Kidney capillary endothelial cell (primary cell): ENCODE data around the gene NISCH.

Source experiments
- DNase-seq: peaks from one replicate; pipeline ENCODE4 v3.0.0-alpha.2; 2018; ENCODE audit warnings: low spot score

NISCH gene

DNA sequence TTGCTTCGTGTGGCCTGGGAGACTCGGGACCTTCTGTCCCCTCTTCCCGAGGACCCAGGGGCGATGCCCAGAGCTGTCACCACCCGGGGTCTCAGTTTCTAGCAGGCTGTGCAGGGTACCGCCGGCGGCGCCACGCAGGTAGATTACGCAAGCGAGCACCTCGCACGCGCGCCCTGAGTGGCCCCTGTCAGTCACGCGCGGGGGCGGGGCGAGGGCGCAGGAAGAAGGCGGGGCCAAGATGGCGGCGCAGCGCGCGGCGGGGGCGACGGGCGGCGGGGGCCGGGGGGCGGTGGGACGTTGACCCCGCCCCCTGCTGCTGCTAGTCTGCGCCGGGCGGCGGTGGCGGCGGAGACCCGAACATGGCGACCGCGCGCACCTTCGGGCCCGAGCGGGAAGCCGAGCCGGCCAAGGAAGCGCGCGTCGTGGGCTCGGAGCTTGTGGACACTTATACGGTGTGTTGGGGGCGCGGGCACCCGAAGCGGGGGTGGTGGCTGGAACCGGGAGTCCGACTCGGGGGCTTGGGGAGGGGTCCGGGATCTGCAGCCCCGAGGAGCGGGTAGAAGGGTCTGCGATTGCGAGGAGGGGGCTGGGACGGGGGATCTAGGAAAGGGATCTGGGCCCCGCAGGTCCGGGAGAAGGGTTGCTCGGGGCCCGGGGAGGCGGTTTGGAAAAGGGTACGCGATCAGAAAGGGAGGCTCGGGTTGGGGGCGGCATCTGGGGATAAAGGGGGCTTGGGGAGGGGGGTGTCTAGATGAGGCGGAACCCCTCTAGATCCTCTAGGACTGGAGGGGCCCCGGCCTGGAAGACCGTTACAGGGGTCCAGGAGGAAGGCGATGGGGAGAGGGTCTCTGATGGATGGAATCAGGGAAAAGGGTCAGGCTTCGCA is at the start of gene NISCH:
Gene NISCH (plus strand): TSS at position 322 of the 886 bp plus-strand sequence. CDS start 38 bp downstream, at position 360.
- peak; percentile 70 for DNase-seq

DNA sequence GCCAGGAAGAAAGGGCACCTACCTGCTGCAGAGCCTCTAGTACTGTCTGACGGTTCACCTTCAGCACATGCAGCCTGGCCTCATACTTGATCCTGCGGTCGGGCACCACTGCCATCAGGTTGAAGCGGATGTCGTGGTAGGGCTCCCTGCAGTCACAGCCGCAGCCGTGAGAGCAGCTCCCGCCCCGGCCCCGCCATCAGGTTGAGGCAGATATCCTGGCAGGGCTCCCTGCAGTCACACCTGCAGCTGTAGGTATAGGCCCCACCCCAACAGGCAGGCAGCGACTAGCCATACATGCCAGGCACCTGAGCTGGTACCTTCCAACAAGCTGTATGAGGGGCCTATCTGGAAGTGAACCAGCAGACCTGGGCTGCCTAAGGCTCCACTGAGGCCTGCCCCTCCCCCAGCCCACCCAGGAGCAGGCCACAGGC is 49.2 kb upstream of the NISCH start:
- no peak for DNase-seq

DNA sequence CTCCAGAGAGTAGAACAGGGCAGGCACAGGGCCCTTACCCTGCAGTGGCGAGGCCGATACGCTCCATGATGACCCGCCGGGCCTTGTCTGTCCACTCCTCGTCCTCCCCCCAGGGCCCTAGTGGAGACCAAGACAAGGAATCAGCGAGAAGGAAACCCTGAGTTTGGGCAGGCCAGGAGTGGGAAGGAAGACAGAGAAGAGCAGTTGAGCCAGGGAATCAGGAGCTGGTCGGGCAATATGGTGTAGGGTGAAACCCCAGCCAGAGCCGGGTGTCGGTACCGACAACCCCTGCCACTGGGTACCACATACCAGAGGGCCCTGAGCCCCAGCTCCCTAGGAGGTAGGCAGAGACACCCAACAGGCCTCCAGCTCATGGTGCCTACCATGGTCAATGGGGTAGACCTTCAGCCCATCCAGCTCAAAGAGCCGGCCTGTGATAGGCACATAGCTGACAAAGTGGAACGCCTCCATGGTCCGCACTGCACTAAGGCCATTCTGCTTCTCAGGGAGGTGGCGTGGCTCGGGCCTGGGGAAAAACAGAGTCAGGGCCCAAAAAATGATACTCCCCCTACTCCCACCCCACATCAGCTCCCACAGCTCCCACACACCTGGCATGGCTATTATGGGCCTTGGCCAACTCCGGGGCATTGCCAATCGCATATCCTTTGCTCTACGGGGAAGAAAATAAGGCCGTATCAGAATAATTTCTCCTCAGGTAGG is 48.5 kb upstream of the NISCH start:
- no peak for DNase-seq

DNA sequence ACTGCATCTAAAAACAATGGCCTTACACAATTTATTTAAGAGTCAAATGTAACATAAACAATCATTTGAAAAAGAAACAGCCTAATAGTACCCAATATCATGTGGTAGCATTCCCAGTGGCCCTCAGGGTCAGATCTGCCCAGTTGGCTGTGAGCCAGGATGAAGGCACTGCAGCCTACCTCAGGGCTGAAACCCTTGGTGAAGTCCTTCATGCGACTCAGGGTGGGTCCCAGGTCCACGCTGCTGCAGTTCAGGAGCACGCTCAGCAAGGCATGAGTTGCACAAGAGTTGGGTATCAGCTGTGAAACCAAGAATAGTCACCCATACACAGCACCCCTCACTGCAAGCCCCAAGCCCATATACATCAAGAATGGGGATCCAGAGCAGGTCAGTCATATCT is 47.6 kb upstream of the NISCH start:
- DNase-seq, result no peak

DNA sequence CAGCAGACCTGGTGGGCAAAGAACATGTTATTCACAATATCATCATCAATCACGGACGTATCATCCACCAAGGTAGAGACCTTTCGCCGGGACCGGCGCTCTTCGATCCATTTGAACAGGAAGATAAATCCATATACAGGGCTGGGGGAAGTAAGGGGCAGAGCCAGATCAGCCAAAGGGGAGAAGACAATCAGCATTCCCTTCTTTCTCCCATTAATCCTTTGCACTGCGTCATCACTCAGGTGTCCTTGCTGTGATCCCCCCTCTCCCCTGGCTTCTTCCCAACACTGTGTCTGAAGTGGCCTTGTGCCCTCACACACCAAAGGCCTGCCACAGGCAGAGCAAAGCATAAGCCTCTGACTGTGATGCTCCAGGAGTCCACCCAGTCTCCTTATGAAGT is 46.9 kb upstream of the NISCH start:
- no peak for DNase-seq

DNA sequence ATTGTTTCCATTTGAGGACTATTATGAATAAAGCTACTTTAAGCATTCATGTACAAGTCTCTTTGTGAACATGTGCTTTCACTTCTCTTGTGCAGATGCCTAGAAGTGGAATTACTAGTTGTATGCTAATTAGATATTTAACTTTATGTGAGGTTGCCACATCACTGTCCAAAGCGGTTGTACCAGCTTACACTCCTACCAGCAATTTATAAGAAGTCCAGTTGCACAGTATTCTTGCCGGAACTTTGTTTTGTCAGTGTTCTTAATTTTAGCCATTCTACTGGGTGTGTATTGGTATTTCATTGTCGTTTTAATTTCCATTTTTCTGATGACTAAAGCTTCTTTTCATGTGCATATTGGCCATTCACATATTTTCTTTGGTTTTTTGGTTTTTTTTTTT is 39.6 kb upstream of the NISCH start:
- no peak for DNase-seq

DNA sequence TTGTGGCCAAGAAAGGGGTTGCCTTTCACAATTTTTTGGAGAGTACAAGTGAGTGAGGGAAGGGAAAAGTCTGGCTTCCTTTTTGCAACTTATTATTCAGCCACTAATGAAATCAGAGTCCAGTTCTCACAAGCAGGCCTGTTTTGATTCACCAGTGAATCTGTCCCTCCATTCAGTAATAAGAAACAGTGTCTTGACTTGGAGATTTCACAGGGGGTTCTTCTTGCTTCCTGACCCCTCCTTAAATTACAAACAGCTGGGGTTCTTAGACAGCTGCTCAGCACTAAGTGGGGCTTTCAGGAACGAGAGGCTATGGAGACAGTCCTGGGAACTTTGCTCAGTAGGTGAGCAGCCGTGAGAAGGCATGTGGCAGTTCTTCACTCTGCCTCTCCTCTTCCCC is 35.0 kb upstream of the NISCH start:
- DNase-seq, result no peak

DNA sequence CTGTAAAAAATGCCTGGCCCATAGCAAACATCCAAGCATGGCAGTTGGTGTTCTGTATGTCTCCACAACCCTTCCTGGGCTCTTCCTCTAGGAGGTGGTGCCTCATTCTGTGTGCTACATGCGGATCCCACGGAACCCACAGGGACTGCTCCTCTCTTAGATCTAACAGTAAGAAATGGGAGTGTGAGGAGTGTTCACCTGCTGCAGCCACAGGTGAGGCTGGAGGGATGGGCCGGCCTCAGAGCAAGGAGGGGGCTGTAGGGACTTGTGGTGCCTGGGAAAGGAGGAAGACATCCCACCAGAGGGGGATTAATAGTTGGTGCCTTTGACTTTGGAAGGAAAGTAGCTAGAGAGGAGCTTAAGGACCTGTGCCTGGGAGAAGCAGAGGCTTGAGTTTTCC is 32.7 kb upstream of the NISCH start:
- no peak for DNase-seq

DNA sequence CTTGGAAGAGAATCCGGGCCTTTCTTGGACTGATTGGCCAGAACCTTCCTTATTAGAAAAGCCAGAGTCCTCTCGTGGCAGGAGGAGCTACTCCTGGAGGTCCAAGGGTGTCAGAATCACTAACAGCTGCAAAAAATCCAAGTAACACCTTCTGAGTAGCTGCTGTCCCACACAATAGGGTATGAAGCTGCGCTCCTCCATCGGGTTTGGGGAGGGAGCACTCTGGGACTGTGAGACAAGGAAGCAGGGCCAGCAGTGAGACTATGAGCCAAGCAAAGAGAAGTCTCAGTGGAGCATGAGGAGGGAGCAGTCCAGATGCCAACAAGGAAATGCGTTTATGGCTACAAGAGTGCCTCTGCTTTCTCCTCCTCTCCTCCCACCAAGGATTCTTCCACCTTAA is 32.2 kb upstream of the NISCH start:
- no peak for DNase-seq

DNA sequence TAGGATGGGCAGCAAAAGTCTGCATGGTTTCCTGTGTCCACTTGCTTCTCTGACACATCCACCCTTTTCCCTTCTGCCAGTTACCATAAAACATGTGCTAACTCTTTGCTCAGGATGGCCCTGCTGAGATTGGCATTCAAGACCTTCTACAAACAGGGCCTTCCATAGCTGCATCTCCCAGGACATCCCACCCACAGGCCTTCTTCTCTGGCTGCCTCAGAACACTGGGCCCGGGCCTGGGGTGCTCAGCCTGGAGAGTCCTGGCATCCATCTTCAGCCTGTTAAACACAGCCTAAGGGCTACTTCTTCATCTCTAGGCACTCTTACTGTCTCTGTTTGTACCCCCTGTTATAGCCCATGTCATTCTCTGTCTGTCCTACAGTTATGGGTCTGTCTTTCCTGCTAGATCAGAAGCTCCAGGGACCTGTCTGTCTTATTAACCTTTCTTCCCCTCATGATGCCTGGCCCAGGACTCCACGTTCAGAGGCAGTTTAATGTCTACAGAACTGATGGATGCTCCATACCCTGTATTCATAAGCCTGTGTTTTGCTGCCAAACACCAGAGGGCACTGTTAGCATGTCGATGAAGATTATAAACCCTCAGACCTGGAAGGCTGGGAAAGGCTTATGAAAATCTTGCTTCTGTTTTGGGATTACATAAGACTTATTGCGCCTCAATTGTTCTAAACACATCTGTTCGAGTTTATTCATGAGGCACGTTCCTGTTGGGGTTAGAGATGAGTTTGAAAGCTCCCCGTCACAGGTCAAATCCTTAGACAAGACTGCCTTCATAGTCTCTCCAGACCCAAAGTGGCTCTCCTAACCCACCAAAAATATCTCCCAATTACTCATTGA is 27.0 kb upstream of the NISCH start:
- DNase-seq, result peak; percentile 80

DNA sequence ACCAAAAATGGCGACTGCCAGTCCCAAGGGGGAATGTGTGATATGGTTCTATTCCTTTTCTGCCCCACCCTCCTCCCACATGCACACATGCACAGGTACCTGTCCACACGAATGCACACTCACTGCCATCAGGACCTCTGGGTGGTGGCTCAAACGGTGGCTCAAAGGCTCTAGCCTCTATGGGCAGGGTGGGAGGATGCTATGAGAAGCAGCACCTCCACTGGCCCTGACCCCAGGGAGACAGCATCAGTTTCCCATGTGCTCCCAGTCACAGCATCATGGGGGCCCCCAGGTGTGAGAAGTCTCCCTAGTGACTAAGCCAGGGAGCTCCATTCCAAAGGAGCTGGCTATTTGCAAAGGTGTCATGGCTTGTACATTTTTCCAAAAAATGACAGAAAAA is 26.4 kb upstream of the NISCH start:
- DNase-seq, result no peak

DNA sequence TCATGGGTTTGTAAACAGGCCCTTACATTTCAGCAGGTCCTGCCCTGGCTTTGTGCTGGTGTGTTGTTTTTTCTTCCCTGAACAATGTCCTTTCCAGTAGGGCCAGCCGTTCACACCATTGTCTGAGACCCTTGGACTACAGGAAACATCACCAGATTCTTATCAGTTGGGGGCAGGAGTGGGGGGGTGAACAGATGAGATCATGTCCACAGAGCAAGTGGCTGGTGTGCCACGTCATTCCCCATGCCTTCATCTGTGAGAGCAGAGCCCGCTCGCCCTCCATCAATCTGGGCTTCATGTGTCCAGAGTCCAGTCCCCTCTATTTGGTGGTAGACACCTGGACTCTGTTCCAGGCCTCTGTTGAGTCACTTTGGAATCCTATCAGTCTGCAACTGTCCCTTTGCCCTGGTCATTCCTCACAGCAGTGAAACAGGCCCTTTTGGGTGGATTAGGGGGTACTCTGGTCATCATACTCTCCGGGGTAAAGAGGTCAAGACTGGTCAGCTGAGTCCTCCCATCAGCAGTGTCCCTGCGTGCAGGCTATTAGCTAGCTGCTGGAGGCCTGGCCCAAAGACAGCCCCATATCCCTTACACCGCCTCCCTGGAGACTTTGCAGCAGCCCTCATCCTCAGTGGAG is 25.5 kb upstream of the NISCH start:
- DNase-seq, result peak; percentile 92

DNA sequence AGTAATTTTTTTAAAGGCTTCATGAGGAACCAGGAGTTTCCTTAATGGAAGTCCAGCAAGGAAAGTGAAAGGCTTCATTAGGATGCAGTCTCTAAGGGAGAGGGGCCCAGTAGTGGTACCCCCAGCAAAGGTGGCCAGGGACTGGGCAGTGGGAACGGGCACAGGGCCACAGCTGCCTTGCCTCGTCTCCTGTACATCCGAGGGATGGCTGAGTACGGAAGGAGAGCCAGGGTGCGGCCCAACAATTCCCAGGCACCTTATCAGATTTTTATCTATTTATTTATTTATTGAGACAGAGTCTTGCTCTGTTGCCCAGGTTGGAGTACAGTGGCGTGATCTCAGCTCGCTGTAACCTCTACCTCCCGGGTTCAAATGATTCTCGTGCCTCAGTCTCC is 25.0 kb upstream of the NISCH start:
- DNase-seq, result no peak

DNA sequence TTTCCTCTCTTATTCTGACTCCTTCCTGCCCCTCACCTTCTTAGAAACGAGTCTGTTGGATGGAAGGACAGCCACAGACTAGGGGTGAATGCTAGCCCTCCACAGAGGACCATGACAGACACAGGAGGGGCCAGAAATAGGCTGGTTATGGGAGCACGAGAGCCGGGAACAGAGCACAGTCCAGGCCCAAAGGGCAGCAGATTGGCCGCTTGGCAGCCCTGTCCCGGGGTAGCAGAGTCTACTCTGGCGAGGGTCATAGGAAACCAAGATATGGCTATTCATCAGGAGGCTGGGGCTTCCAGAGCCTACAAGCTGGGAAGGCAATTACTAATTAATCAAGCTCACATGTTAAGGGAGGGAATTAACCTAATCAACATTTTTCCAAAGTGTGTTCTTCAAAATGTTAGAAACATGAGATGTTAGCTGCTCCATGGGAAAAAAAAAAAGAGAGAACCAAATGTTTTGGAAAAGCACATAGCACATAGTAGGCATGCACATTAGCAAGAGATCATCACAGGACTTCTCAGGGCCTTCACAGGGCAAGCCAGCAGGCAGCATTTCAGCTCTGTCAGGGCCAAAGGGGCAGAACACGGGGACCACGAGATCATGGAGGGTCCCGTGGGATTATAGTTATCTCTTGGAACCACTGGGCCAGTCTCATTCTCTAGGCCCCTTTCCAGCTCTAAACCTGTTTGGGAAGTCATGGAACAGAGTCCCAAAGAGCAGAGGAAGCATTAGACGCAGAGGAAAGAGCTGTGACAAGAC is 23.8 kb upstream of the NISCH start:
- DNase-seq, result no peak

DNA sequence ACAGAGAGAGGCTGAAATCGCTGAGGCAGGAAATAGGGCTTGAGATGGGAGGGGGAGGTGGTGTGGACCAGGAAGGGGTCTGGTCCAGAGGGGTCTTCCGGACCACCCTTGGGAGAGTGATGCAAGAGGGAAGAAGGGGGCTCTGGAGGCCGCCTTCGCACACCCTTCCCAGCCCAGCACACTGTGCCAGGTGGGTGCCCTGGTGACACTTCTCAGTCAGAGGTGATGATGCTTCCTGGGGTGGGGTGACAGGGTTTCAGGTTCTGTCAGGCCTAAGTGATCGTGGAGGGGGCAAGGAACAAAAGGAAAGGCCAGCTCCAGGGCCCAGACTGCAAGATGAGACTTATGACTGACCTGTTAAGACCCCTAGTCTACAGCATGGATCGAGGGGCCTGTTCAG is 23.2 kb upstream of the NISCH start:
- no peak for DNase-seq

DNA sequence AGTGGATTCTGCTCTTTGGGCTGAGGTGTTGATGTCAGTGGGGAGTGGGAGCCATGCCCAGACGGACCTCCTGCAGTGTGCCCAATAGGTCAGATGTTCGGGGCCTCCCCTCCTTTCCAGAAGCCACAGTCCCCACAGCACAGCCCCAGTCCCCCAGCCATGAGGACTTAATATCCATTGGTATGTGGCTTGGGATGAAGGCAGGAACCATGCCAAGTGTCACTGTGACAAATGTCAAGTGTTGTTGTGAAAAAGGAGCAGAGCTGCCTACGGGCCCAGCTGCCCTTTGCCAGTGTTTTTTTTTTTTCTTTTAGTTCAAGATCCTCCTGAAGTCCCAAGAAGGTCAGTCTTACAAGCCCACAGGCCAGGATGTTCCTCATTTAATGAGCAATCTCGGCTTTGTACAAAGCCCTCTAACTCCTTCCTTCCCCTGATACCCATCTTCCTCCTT is 22.7 kb upstream of the NISCH start:
- DNase-seq, result no peak

DNA sequence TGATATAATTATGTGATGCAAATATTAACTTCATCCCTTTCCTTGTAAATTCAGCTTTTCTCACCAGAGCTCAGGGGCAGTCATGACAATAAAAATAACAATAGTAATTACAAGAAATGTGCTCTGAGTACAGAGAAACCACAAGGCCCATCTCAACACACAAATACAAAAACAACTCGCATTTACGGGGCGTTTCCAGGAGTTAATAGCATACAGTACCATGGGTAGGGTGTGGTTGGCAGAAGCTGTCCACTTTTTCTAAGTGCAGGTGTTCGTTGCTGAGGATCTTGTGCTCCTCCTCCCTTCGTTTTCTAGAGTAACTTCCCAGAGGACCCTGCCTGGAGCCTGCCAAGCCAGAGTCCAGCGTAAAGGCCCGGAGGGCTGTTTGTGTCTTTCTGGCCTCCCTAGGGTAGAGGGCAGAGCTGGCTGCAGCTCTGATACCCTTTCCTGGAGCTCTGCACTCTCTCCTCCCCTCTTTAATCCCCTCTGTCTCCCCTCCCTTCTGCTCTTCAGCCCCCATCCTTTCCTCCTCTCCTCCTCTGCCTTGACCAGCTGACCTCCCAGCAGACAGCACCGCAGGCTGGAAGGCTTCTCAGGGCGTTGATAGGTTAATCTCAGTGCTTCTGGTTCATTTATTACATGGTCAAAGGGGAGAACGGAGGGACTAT is 21.9 kb upstream of the NISCH start:
- DNase-seq, result no peak

DNA sequence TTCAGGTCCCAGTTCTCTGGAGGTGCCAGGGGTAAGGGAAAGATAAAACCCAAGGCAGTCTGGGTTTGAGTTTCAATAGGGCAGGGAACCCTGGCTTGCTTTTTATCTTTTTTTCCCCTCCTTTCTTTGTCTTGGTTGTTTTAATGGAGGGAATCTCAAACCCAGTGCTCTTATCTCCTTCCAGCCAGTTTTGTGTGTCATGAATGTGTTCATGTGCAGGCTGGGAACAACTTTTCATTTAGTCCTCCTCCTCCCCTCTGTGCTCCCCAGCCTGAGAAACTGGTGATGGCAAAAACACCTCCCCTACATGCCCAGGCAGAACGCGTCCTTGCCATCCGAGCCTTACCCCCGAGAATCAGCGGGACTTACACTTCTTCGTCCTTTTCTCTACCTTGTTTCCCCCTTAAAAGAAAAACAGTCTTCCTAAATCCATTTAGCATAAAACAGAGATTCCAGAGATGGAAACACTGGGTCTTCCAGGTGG is 21.4 kb upstream of the NISCH start:
- no peak for DNase-seq

DNA sequence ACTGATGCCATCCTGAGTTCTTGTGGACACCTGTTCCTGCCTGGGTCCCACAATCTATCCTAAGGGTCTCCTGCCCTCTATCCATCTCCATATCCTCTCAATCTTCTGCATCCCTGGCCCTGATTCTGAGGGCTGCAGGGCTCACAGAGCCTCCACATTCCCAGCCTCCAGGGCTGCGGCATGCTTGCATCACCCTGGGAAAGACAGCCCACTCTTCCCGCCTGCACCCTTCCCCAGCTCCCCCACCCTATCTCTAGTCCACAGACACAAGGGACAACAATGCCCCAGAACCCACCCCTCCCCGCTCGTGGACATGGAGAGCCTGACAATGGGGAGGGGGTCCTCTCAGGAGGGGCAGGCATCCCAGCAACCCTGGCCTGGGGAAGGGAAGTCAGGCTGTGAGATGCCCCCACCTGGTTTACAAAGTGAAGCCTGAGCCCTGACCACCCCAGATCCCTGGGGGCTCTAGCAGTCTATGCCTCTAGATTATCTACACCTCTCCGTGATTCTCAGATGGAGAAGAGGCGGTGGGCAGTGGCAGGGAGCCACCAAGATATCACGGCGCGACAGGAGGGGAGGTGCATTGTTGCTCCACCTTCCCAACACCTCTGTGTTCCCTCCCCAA is 20.8 kb upstream of the NISCH start:
- DNase-seq, result no peak
